Panc1 (cell line): ENCODE measurements around the gene HNRNPA2B1. TPM values are rescaled to one million over a fixed set of nuclear protein-coding genes. Genes with fewer than 3 reads are reported as not detected.

ENCODE experiments used
- ATAC-seq: fragments of 200-7000 bp; cut with Tn5 transposase; 2 replicates; pipeline ENCODE4 v1.9.1; 2020; ENCODE audit warnings: mild to moderate bottlenecking, moderate library complexity
- BruUV-seq: library from RNA; stranded (reverse); fragments of 400-500 nt; replicated peaks from 2 replicates; lab custom pipeline; 2021; lab: Mats Ljungman, UMichigan
- CTCF ChIA-PET: fragments of 300-600 bp; sonication (Branson Sonifier 250); formaldehyde crosslinking; loops from one replicate; lab custom pipeline; 2022; ENCODE audit warnings: antibody characterized with exemption; lab: Charles Lee
- POLR2A ChIA-PET: fragments of 300-600 bp; sonication (Branson Sonifier 250); formaldehyde crosslinking; loops from one replicate; lab custom pipeline; 2022; ENCODE audit warnings: antibody characterized with exemption; lab: Charles Lee
- DNase-seq: peaks from one replicate; pipeline ENCODE4 v3.0.0-alpha.2; 2010; ENCODE audit warnings: low read depth, low spot score
- H3K27ac ChIP-seq: 2 replicates; pipeline ENCODE4 v1.5.1; 2011; ENCODE audit warnings: mild to moderate bottlenecking, low read length, inconsistent platforms
- H3K27me3 ChIP-seq: fragments of 200-500 bp; sonication (Bioruptor generic); 2 replicates; pipeline ENCODE4 v1.6.0; 2014; ENCODE audit warnings: low read length, inconsistent platforms; ENCODE audit not compliant: control insufficient read depth, insufficient read depth
- H3K36me3 ChIP-seq: fragments of 200-500 bp; sonication (Bioruptor generic); 2 replicates; pipeline ENCODE4 v1.5.1; 2014; ENCODE audit warnings: inconsistent platforms, mild to moderate bottlenecking, low read length, moderate library complexity; ENCODE audit not compliant: control insufficient read depth, insufficient read depth
- H3K4me1 ChIP-seq: 2 replicates; pipeline ENCODE4 v1.5.1; 2011; ENCODE audit warnings: inconsistent platforms, mild to moderate bottlenecking, low read length, moderate library complexity; ENCODE audit not compliant: control insufficient read depth, insufficient read depth
- H3K4me3 ChIP-seq, 2 experiments: 2 replicates each; pipeline ENCODE4 v1.5.1; 2011 to 2012; ENCODE audit warnings: low read depth in 2 of 2, low read length in 2 of 2, mild to moderate bottlenecking in 2 of 2, inconsistent platforms in 1 of 2, moderate library complexity in 1 of 2
- H3K9me3 ChIP-seq: fragments of 200-500 bp; sonication (Bioruptor generic); 2 replicates; pipeline ENCODE4 v1.5.1; 2014; ENCODE audit warnings: low read depth, mild to moderate bottlenecking, inconsistent platforms, low read length, moderate library complexity; ENCODE audit not compliant: control insufficient read depth, insufficient read depth
- POLR2AphosphoS5 ChIP-seq: IDR thresholded peaks from 2 replicates; pipeline ENCODE4 v1.6.1; 2012; ENCODE audit warnings: mild to moderate bottlenecking, low read depth, low read length, moderate library complexity
- SIN3A ChIP-seq: IDR thresholded peaks from 2 replicates; pipeline ENCODE4 v1.6.1; 2012; ENCODE audit warnings: low read depth, mild to moderate bottlenecking, low read length, moderate library complexity, borderline replicate concordance; ENCODE audit not compliant: insufficient read depth
- TCF7L2 ChIP-seq: IDR thresholded peaks from 2 replicates; pipeline ENCODE4 v1.6.1; 2011; ENCODE audit warnings: mild to moderate bottlenecking, low read depth, low read length, inconsistent platforms
- in situ Hi-C: cut with HindIII; loops from 2 replicates; pipeline ENCODE4 v1.10.0; 2016; ENCODE audit warnings: low sequenced_read_pairs, low pct_unique_long_range_greater_than_20kb
- intact Hi-C: fragments of 100-400 bp; cut with micrococcal nuclease; formaldehyde crosslinking; loops from one replicate; pipeline ENCODE4 v1.10.0; 2022; ENCODE audit not compliant: unreplicated experiment
- total RNA-seq: library from RNA; stranded (reverse); gene quantifications from one replicate; pipeline ENCODE4 v1.2.1, GENCODE V29; 2021; ENCODE audit not compliant: unreplicated experiment
- TF ChIP-seq, protein P1 (sequence below), 2 experiments: IDR thresholded peaks; 2 replicates each; pipeline ENCODE4 v1.6.1; 2011 to 2012; ENCODE audit warnings: low read depth in 2 of 2, control low read depth in 1 of 2, low read length in 1 of 2, mild to moderate bottlenecking in 1 of 2, moderate library complexity in 1 of 2; ENCODE audit not compliant: insufficient read depth in 1 of 2
- TF ChIP-seq, protein P2 (sequence below): fragments of 450-650 bp; IDR thresholded peaks from 2 replicates; pipeline ENCODE4 v1.5.1; 2017; ENCODE audit warnings: mild to moderate bottlenecking

Gene HNRNPA2B1
- total RNA-seq, 1 experiment from 2014 or later, result 819 TPM

DNA sequence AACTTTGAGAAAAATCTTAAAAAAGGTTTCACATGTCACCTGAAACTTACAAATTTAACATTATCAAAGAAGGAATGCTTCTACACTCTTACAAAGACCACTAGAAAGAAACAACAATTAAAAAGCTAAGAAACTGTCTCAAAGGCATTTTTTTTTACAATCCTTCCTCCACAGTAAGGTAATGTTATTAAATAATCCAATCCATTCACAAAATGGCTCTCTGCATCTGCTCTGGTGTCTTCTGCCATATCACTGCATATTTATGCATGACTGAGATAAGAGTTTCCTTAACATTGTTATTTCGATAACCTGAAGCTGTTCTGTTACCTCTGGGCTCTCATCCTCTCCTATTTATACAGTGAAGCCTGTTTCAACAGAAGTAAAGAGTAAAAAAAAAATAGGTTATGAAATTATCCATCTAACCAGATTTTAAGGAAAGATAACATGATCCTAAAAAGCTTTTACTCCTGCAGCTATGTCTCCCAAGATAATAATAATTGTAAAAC, 8.5 kb downstream of the HNRNPA2B1 start:
- intact Hi-C loops, result no loop called here
- ChIA-PET CTCF (interaction anchor here (0.9 kb wide), 1 partner anchor 109 kb away, joined by 3 read pairs; no protein-coding TSS in a partner anchor), POLR2A (interaction anchor here (0.5 to 1.4 kb wide), 3 partner anchors 12 to 575 kb away, joined by 4 to 7 read pairs (median 4); no protein-coding TSS in a partner anchor)
- H3K9me3 ChIP-seq, result no peaks in the 10 kb centered on the region
- H3K36me3 ChIP-seq, result peaks cover 77% of the 10 kb centered on the region
- H3K4me1 ChIP-seq, result peaks cover 99% of the 10 kb centered on the region
- no peak for DNase-seq
- H3K27me3 ChIP-seq, result no peaks in the 10 kb centered on the region
- BruUV-seq, result TSS peak; percentile 52
- TF ChIP-seq SIN3A, result no peak
- no peak; the same call in 1 of the 2 replicates for TF ChIP-seq POLR2AphosphoS5
- TF ChIP-seq, protein P1, sequence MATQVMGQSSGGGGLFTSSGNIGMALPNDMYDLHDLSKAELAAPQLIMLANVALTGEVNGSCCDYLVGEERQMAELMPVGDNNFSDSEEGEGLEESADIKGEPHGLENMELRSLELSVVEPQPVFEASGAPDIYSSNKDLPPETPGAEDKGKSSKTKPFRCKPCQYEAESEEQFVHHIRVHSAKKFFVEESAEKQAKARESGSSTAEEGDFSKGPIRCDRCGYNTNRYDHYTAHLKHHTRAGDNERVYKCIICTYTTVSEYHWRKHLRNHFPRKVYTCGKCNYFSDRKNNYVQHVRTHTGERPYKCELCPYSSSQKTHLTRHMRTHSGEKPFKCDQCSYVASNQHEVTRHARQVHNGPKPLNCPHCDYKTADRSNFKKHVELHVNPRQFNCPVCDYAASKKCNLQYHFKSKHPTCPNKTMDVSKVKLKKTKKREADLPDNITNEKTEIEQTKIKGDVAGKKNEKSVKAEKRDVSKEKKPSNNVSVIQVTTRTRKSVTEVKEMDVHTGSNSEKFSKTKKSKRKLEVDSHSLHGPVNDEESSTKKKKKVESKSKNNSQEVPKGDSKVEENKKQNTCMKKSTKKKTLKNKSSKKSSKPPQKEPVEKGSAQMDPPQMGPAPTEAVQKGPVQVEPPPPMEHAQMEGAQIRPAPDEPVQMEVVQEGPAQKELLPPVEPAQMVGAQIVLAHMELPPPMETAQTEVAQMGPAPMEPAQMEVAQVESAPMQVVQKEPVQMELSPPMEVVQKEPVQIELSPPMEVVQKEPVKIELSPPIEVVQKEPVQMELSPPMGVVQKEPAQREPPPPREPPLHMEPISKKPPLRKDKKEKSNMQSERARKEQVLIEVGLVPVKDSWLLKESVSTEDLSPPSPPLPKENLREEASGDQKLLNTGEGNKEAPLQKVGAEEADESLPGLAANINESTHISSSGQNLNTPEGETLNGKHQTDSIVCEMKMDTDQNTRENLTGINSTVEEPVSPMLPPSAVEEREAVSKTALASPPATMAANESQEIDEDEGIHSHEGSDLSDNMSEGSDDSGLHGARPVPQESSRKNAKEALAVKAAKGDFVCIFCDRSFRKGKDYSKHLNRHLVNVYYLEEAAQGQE (IDR thresholded peaks at IDR 0.05; ENCODE audit: insufficient read depth in 1 of 2, low read depth in 2 of 2, low read length in 1 of 2), result no peak
- no peak for TF ChIP-seq TCF7L2
- TF ChIP-seq, protein P2, sequence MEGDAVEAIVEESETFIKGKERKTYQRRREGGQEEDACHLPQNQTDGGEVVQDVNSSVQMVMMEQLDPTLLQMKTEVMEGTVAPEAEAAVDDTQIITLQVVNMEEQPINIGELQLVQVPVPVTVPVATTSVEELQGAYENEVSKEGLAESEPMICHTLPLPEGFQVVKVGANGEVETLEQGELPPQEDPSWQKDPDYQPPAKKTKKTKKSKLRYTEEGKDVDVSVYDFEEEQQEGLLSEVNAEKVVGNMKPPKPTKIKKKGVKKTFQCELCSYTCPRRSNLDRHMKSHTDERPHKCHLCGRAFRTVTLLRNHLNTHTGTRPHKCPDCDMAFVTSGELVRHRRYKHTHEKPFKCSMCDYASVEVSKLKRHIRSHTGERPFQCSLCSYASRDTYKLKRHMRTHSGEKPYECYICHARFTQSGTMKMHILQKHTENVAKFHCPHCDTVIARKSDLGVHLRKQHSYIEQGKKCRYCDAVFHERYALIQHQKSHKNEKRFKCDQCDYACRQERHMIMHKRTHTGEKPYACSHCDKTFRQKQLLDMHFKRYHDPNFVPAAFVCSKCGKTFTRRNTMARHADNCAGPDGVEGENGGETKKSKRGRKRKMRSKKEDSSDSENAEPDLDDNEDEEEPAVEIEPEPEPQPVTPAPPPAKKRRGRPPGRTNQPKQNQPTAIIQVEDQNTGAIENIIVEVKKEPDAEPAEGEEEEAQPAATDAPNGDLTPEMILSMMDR, result no peak
- no peak for ATAC-seq
- in situ Hi-C loops, result no loop called here
- H3K4me3 ChIP-seq, result no peak overlapping the region
- peak overlapping the region; percentile 48 for H3K27ac ChIP-seq

DNA sequence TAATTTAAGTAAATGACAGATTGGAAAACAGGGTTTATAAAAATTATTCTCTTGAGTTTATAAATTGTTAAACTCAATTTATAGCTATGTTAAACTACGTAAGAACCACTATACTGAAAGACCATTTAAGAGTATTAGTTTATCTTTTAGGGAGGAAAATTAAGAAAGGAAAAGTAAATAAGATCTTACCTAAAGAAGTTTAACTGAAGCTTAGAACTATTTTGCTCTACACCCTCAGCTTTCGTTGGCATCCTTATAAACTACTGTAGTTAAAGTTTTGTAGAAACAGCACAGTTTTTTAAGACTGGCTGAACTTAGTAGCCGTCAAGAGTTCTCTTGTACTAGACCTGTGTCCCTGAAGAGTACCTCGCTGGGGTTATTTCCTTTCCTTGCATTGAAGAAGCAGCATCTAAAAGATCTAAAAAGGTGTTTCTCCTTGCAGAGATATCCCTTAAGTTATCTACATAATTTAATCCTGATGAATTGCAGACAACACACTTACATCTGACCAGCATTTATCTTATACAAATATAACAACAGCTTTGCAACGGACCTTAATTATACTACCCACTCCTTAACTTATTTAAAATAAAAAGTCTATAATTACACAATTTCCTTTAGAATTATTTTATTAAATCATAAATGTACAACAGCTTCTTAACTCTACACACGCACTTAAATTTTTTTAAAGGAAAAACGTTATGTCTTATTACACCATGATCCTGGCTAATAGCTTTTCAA, 9.1 kb downstream of the HNRNPA2B1 start:
- ChIA-PET POLR2A (interaction anchor here (0.6 to 1.4 kb wide), 5 partner anchors 9 to 277 kb away, joined by 3 to 6 read pairs (median 4); no protein-coding TSS in a partner anchor), CTCF (no interaction called here)
- TF ChIP-seq, protein P2, result no peak
- TF ChIP-seq, protein P1 (IDR thresholded peaks at IDR 0.05; ENCODE audit: insufficient read depth in 1 of 2, low read depth in 2 of 2, low read length in 1 of 2), result no peak
- TF ChIP-seq SIN3A, result no peak
- no peak for TF ChIP-seq POLR2AphosphoS5
- Histone ChIP-seq H3K36me3 (peaks cover 71% of the 10 kb centered on the region), H3K27ac (peak overlapping the region; percentile 48; the same call in 1 of the 2 replicates), H3K4me3 (no peak overlapping the region), H3K9me3 (no peaks in the 10 kb centered on the region), H3K27me3 (no peaks in the 10 kb centered on the region), H3K4me1 (peaks cover 99% of the 10 kb centered on the region)
- DNase-seq (no peak), ATAC-seq (no peak)
- intact Hi-C loops, result no loop called here
- BruUV-seq, result no TSS peak
- in situ Hi-C loops, result no loop called here
